H1 (cell line): ENCODE results near the gene MMP20.

ENCODE experiments used
- CEBPB ChIP-seq: IDR thresholded peaks from 2 replicates; pipeline ENCODE4 v1.6.1; 2012; ENCODE audit warnings: low read depth, low read length
- JUND ChIP-seq: IDR thresholded peaks from 2 replicates; pipeline ENCODE4 v1.6.1; 2011; ENCODE audit warnings: mild to moderate bottlenecking, improper control_type of control experiment, low read length
- POLR2AphosphoS5 ChIP-seq: IDR thresholded peaks from 2 replicates; pipeline ENCODE4 v1.6.1; 2011; ENCODE audit warnings: low read depth, low read length
- TAF1 ChIP-seq: IDR thresholded peaks from 2 replicates; pipeline ENCODE4 v1.6.1; 2011; ENCODE audit warnings: mild to moderate bottlenecking, low read depth, low read length
- YY1 ChIP-seq: IDR thresholded peaks from 2 replicates; pipeline ENCODE4 v1.6.1; 2011; ENCODE audit warnings: low read depth, mild to moderate bottlenecking, low read length
- TF ChIP-seq, protein P1 (sequence below), 3 experiments: IDR thresholded peaks; 1 replicate in 2 of 3; 2 replicates in 1 of 3; pipeline versions ENCODE4 v1.5.1 to v1.6.1; 2011; ENCODE audit warnings: low read length in 3 of 3, mild to moderate bottlenecking in 3 of 3, inconsistent platforms in 2 of 3, low read depth in 1 of 3, moderate library complexity in 1 of 3; ENCODE audit not compliant: insufficient read depth in 1 of 3; ENCODE audit errors: control extremely low read depth in 1 of 3

DNA sequence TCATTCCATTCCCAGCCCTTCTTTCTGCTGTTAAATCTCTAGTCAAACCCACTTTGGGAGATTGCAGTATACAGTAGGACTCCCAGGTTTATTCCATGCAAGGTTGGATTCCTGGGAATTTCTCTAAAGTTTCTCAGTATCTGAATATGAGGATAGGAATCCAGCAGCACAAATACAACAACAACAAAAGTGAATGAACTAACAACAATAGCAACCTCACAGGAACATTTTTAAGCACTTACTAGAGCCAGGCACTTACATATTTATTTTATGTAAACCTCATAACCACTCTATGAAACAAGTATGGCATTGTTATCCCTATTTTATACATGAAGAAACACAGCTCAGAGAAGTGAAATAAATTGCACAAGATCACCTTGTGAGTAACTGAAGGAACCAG is 96.5 kb downstream of the MMP20 start:
- TF ChIP-seq YY1 (no peak), TAF1 (no peak), POLR2AphosphoS5 (no peak), CEBPB (no peak), JUND (no peak)
- TF ChIP-seq, protein P1, sequence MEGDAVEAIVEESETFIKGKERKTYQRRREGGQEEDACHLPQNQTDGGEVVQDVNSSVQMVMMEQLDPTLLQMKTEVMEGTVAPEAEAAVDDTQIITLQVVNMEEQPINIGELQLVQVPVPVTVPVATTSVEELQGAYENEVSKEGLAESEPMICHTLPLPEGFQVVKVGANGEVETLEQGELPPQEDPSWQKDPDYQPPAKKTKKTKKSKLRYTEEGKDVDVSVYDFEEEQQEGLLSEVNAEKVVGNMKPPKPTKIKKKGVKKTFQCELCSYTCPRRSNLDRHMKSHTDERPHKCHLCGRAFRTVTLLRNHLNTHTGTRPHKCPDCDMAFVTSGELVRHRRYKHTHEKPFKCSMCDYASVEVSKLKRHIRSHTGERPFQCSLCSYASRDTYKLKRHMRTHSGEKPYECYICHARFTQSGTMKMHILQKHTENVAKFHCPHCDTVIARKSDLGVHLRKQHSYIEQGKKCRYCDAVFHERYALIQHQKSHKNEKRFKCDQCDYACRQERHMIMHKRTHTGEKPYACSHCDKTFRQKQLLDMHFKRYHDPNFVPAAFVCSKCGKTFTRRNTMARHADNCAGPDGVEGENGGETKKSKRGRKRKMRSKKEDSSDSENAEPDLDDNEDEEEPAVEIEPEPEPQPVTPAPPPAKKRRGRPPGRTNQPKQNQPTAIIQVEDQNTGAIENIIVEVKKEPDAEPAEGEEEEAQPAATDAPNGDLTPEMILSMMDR (IDR thresholded peaks at IDR 0.05; ENCODE audit: control extremely low read depth in 1 of 3, insufficient read depth in 1 of 3, low read depth in 1 of 3, low read length in 3 of 3) = no peak
